GM13976 (cell line): ENCODE measurements around the gene OTULINL.
A peak's percentile ranks its signal among the peaks of the same experiment; 100 is the strongest.

Source experiments
- DNase-seq: peaks from one replicate; pipeline ENCODE4 v3.0.0; 2012; ENCODE audit warnings: low spot score
- in situ Hi-C: fragments of 300-500 bp; cut with MboI; formaldehyde crosslinking; loops from one replicate; pipeline ENCODE4 v1.12.0; 2022; ENCODE audit warnings: low sequenced_read_pairs, mixed read lengths, inconsistent platforms; ENCODE audit not compliant: unreplicated experiment
- TF ChIP-seq, protein P1 (sequence below): IDR thresholded peaks from 2 replicates; pipeline ENCODE4 v1.5.1; 2012; ENCODE audit warnings: borderline replicate concordance, mild to moderate bottlenecking; ENCODE audit not compliant: insufficient read depth; ENCODE audit errors: extremely low read depth, missing control alignments, control extremely low read depth

Gene OTULINL

GRCh38 chr5:14580398-14581034, 1.1 kb upstream of the OTULINL start:
- TF ChIP-seq, protein P1, sequence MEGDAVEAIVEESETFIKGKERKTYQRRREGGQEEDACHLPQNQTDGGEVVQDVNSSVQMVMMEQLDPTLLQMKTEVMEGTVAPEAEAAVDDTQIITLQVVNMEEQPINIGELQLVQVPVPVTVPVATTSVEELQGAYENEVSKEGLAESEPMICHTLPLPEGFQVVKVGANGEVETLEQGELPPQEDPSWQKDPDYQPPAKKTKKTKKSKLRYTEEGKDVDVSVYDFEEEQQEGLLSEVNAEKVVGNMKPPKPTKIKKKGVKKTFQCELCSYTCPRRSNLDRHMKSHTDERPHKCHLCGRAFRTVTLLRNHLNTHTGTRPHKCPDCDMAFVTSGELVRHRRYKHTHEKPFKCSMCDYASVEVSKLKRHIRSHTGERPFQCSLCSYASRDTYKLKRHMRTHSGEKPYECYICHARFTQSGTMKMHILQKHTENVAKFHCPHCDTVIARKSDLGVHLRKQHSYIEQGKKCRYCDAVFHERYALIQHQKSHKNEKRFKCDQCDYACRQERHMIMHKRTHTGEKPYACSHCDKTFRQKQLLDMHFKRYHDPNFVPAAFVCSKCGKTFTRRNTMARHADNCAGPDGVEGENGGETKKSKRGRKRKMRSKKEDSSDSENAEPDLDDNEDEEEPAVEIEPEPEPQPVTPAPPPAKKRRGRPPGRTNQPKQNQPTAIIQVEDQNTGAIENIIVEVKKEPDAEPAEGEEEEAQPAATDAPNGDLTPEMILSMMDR: no peak

GRCh38 chr5:14581891-14582796, 552 bp downstream of the OTULINL start:
- TF ChIP-seq, protein P1: peak; percentile 17
- in situ Hi-C loops: no loop called here
- peak; percentile 68 for DNase-seq

More at GRCh38 chr5:14580398-14581034, 1.1 kb upstream of the OTULINL start:
- no peak for DNase-seq
- in situ Hi-C loops: no loop called here

- no peak for DNase-seq
- TF ChIP-seq, protein P1: no peak
- in situ Hi-C loops: no loop called here
Measured at GRCh38 chr5:14582797-14583137, 1.2 kb downstream of the OTULINL start.

GRCh38 chr5:14584848-14585247, 3.3 kb downstream of the OTULINL start:
- TF ChIP-seq, protein P1: no peak
- in situ Hi-C loops: no loop called here
- no peak for DNase-seq

DNA sequence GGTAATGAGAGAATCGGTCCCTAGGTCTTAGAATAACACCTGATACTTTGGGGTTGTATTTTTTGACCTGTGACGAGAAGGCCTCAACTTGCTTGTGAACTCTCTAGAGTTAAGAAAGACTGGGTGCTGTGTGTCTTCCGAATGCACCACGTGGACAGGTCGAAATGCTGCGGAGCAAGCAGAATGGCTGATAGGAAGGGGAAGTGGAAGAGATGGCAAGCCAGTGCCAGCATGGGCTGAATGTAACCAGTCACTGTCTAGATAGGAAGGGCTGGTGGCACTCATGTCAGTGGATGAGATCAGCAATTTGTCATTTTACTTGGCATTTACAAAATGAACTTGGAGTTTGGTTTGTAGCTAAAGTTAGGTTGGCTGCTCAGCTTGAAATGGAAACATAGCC, 5.6 kb downstream of the OTULINL start:
- DNase-seq: no peak
- in situ Hi-C loops: no loop called here
- TF ChIP-seq, protein P1: no peak

DNA sequence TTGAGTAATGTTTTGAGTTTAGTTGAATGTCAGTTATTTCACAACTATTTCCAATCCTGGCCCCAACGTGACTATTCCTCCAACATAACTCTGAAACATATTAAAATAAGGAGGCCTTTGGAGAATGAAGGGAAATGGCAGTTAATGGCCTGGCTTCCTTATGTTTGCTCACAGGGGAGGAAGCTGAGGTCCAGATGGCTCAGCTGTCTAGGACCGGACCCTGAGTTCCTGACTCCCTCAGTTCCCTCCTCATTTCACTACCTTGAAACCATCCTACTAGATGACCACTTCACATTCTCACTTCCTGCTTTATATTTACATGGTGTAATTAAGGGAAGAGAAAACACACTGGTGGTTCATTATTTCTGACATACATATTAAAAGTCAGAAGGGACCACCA, 6.6 kb downstream of the OTULINL start:
- TF ChIP-seq, protein P1: no peak
- in situ Hi-C loops: no loop called here
- no peak for DNase-seq
